Measurements from ENCODE around the gene DDAH1. TPM values are rescaled to one million over a fixed set of nuclear protein-coding genes. Genes with fewer than 3 reads are reported as not detected.

The DDAH1 gene
- total and polyA plus RNA-seq, 9 donors: 29.6 to 51.2 (median 37.2) TPM

DNA sequence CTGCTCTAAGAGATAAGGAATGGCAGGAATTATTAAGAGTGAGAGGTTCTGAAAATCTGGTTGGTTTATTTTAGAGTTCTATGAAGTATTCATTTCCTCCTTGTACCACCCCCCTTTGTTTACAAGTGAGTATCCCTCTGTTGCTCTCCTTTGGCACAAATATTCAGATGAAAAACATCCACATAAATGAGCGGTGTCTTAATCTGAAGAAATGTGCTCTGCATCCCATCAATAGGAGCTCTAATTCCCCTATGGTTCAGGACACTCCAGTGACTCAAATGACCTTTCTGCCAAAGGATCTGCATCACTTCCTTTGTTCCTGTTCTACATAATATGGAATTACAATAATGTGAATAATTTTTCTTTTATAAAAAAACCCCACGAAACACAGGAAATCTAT is 16.6 kb downstream of the DDAH1 start:
- Histone ChIP-seq H3K4me1 (ENCODE audit: control insufficient read depth, insufficient read depth, low read length) (no peaks in the 10 kb centered on the region), H3K27me3 (ENCODE audit: control insufficient read depth, insufficient read depth, low read length) (no peaks in the 10 kb centered on the region), H3K4me3 (ENCODE audit: low read length) (no peak overlapping the region), H3K27ac (ENCODE audit: low read length) (no peak overlapping the region), H3K9me3 (replicated peaks; ENCODE audit: control insufficient read depth, low read depth, low read length) (no peaks in the 10 kb centered on the region), H3K36me3 (ENCODE audit: control insufficient read depth, insufficient read depth, low read length) (no peaks in the 10 kb centered on the region)
- WGBS (ENCODE audit: insufficient coverage): no CpG with 5 or more reads among the region's 2 CpGs
- DNase-seq: peak; percentile 42

DNA sequence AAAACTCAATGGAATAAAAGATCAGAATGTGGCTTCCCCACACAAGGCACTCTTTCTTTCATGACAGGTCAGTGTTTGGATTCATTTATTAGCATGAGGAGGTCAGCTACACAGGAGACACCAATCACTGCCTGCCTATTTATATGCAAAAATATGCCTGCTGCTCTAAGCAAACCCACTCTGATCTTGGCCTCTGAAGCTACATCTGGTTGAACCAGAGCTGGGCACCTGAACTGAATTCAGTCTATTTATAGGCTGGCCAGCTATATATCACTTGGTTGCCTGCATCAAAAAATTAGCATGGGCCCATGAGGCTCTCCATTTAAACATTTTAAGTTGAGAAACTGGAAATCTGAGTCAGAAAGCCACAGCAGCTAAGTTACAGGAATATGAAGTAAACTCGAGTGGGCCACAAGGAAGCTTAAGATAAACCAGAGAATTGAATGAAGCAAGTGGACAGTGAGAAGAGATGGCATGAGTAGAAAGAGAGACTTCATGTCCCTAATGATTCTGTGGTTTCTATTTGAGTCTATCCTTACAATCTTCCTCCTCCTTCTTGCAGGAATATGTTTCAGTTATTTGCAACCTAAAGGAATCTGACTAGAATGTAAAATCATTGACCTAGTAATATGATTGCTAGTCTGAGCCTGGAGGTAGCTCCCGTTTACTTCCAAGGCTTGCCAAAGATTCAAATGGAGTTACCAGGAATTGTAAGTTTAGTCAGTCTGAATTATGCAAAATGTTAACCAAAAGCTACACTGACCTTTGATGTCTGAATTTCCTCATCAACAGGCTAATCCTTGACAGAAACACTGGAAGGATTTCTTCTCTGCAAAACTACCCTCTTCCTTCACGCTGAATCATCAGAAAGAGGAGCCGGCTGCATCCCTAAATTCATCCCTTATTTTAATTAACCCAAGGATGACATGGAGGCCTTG is 17.7 kb downstream of the DDAH1 start:
- DNase-seq: peak; percentile 21
- H3K27ac ChIP-seq (ENCODE audit: low read length): no peak overlapping the region
- H3K4me1 ChIP-seq (ENCODE audit: control insufficient read depth, insufficient read depth, low read length): no peaks in the 10 kb centered on the region
- H3K4me3 ChIP-seq (ENCODE audit: low read length): no peak overlapping the region
- no peaks in the 10 kb centered on the region for H3K27me3 ChIP-seq (ENCODE audit: control insufficient read depth, insufficient read depth, low read length)
- H3K36me3 ChIP-seq (ENCODE audit: control insufficient read depth, insufficient read depth, low read length): no peaks in the 10 kb centered on the region
- 77% methylated on average over 2 of the region's 4 CpGs for WGBS (ENCODE audit: insufficient coverage)
- H3K9me3 ChIP-seq (replicated peaks; ENCODE audit: control insufficient read depth, low read depth, low read length): no peaks in the 10 kb centered on the region

DNA sequence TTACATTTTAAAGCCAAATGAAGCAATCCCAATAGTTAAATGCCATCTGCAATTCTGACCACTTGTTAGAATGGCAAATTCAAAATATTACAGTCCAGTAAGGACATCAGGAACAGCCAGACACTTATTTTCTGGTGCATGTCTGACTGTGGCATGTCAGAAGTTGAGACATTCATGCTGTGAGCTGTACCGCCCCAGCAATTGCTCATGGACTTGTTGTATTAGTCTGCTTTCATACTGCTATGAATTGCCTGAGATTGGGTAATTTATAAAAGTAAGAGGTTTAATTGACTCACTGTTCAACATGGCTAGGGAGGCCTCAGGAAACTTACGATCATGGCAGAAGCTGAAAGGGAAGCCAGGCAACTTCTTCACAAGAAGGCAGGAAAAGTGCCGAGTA is 19.1 kb downstream of the DDAH1 start:
- no peak overlapping the region for H3K27ac ChIP-seq (ENCODE audit: low read length)
- WGBS (ENCODE audit: insufficient coverage): 89% methylated on average over 1 of the region's 3 CpGs
- no peak for DNase-seq
- peaks cover 2% of the 10 kb centered on the region for H3K4me1 ChIP-seq (ENCODE audit: control insufficient read depth, insufficient read depth, low read length)
- no peaks in the 10 kb centered on the region for H3K9me3 ChIP-seq (replicated peaks; ENCODE audit: control insufficient read depth, low read depth, low read length)
- no peaks in the 10 kb centered on the region for H3K36me3 ChIP-seq (ENCODE audit: control insufficient read depth, insufficient read depth, low read length)
- no peak overlapping the region for H3K4me3 ChIP-seq (ENCODE audit: low read length)
- H3K27me3 ChIP-seq (ENCODE audit: control insufficient read depth, insufficient read depth, low read length): no peaks in the 10 kb centered on the region

DNA sequence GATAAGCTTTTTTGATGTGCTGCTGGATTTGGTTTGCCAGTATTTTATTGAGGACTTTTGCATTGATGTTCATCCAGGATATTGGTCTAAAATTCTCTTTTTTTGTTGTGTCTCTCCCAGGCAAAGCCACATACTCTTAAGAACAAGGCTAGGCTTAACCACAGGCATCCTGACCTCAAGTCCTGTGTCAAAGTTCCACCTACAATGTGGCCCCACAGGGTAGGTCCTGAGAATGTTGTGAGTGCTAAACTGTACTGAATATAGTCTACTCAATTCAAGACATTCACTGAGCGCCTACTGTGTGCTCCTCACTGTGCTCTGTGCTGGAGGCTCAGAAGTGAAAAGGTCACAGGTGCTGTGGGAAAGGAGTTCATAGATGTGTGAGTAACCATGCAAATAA is 20.6 kb downstream of the DDAH1 start:
- H3K4me3 ChIP-seq (ENCODE audit: low read length): no peak overlapping the region
- no peak overlapping the region for H3K27ac ChIP-seq (ENCODE audit: low read length)
- no peaks in the 10 kb centered on the region for H3K9me3 ChIP-seq (replicated peaks; ENCODE audit: control insufficient read depth, low read depth, low read length)
- no peaks in the 10 kb centered on the region for H3K27me3 ChIP-seq (ENCODE audit: control insufficient read depth, insufficient read depth, low read length)
- no peaks in the 10 kb centered on the region for H3K36me3 ChIP-seq (ENCODE audit: control insufficient read depth, insufficient read depth, low read length)
- WGBS (ENCODE audit: insufficient coverage): no CpG with 5 or more reads among the region's 1 CpG
- peaks cover 5% of the 10 kb centered on the region for H3K4me1 ChIP-seq (ENCODE audit: control insufficient read depth, insufficient read depth, low read length)
- DNase-seq: no peak

DNA sequence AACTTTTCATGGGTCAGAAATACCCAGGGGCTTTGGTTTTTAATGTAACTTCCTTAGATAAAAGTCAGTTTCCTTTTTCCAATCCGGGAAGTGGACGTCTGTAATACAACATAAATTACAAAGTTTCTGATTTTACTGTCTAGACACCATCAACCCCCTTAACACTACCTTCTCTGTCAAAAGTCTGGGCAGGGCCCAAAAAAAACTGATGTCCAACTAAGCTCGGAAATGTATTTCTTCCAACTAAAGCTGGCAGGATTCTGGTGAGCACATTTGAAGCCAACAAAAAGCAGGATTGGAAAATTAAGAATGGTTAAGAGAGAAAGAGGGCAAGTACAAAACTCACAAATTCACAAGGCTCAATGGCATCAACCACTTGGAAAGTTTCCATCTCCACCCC is 24.3 kb downstream of the DDAH1 start:
- Histone ChIP-seq H3K27me3 (ENCODE audit: control insufficient read depth, insufficient read depth, low read length) (no peaks in the 10 kb centered on the region), H3K4me3 (ENCODE audit: low read length) (no peak overlapping the region), H3K4me1 (ENCODE audit: control insufficient read depth, insufficient read depth, low read length) (peaks cover 7% of the 10 kb centered on the region), H3K36me3 (ENCODE audit: control insufficient read depth, insufficient read depth, low read length) (no peaks in the 10 kb centered on the region), H3K27ac (ENCODE audit: low read length) (no peak overlapping the region), H3K9me3 (replicated peaks; ENCODE audit: control insufficient read depth, low read depth, low read length) (no peaks in the 10 kb centered on the region)
- 10% methylated on average over 2 of the region's 3 CpGs for WGBS (ENCODE audit: insufficient coverage)
- DNase-seq: peak; percentile 81

DNA sequence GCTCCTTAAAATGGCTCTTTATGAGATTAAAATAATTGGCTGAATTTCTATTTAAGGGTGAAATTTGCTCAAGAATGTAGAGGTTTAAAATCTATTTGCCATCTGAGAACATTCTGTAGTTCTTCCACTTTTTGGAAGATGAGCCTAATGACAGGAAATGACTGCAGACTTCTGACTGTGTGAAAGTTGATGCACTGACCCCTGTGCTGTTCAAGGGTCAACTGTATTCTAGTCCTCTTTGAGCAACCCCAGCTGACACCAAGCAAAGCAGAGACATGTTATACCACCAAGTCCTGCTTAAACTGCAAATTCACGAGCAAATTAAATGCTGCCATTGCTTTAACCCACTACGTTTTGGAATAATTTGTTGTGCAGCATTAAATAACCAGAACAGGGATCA is 26.6 kb downstream of the DDAH1 start:
- Histone ChIP-seq H3K4me1 (ENCODE audit: control insufficient read depth, insufficient read depth, low read length) (peaks cover 7% of the 10 kb centered on the region), H3K36me3 (ENCODE audit: control insufficient read depth, insufficient read depth, low read length) (no peaks in the 10 kb centered on the region), H3K9me3 (replicated peaks; ENCODE audit: control insufficient read depth, low read depth, low read length) (no peaks in the 10 kb centered on the region), H3K27me3 (ENCODE audit: control insufficient read depth, insufficient read depth, low read length) (no peaks in the 10 kb centered on the region), H3K4me3 (ENCODE audit: low read length) (no peak overlapping the region), H3K27ac (ENCODE audit: low read length) (no peak overlapping the region)
- 40% methylated on average over 1 of the region's 2 CpGs for WGBS (ENCODE audit: insufficient coverage)
- DNase-seq: peak; percentile 38

DNA sequence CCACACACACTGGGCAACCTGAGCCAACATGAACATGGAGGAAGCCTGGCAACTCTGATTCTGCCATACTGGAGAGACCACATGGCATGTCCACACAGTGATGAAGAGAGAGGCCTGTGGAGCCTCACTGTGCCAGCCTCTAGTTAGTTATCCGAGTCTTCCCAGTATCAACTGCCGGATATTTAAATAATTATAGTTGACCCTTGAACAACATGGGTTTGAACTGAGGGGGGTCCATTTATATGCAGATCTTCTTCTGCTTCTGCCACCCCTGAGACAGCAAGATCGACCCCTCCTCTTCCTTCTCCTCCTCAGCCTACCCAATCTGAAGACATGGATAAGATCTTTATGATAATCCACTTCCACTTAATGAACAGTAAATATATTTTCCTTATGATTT is 27.8 kb downstream of the DDAH1 start:
- no peak overlapping the region for H3K4me3 ChIP-seq (ENCODE audit: low read length)
- H3K4me1 ChIP-seq (ENCODE audit: control insufficient read depth, insufficient read depth, low read length): peaks cover 7% of the 10 kb centered on the region
- H3K9me3 ChIP-seq (replicated peaks; ENCODE audit: control insufficient read depth, low read depth, low read length): no peaks in the 10 kb centered on the region
- no peaks in the 10 kb centered on the region for H3K27me3 ChIP-seq (ENCODE audit: control insufficient read depth, insufficient read depth, low read length)
- no peaks in the 10 kb centered on the region for H3K36me3 ChIP-seq (ENCODE audit: control insufficient read depth, insufficient read depth, low read length)
- no CpG with 5 or more reads among the region's 3 CpGs for WGBS (ENCODE audit: insufficient coverage)
- no peak for DNase-seq
- no peak overlapping the region for H3K27ac ChIP-seq (ENCODE audit: low read length)

DNA sequence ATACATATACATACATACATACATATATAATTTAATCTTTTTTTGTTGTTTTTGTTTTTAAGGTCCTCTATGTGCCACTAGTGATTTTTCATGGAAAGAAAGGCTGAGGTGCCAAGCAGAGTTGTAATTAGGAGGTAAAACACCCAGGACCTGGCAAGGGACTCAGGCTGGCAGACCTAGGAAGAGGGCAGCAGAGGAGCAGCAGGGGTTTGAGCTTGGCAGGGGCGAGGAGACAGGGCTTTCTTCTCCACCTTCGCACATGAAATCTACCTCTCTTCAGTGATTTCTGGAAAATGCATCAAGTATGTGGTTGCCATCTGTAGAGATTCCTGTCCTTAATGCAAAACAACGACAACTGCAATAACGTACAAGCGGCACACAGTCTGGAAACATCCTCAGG is 31.9 kb downstream of the DDAH1 start:
- no peak overlapping the region for H3K4me3 ChIP-seq (ENCODE audit: low read length)
- no peaks in the 10 kb centered on the region for H3K36me3 ChIP-seq (ENCODE audit: control insufficient read depth, insufficient read depth, low read length)
- no peak overlapping the region for H3K27ac ChIP-seq (ENCODE audit: low read length)
- no peaks in the 10 kb centered on the region for H3K4me1 ChIP-seq (ENCODE audit: control insufficient read depth, insufficient read depth, low read length)
- DNase-seq: peak; percentile 32
- WGBS (ENCODE audit: insufficient coverage): no CpG with 5 or more reads among the region's 5 CpGs
- no peaks in the 10 kb centered on the region for H3K27me3 ChIP-seq (ENCODE audit: control insufficient read depth, insufficient read depth, low read length)
- H3K9me3 ChIP-seq (replicated peaks; ENCODE audit: control insufficient read depth, low read depth, low read length): no peaks in the 10 kb centered on the region

DNA sequence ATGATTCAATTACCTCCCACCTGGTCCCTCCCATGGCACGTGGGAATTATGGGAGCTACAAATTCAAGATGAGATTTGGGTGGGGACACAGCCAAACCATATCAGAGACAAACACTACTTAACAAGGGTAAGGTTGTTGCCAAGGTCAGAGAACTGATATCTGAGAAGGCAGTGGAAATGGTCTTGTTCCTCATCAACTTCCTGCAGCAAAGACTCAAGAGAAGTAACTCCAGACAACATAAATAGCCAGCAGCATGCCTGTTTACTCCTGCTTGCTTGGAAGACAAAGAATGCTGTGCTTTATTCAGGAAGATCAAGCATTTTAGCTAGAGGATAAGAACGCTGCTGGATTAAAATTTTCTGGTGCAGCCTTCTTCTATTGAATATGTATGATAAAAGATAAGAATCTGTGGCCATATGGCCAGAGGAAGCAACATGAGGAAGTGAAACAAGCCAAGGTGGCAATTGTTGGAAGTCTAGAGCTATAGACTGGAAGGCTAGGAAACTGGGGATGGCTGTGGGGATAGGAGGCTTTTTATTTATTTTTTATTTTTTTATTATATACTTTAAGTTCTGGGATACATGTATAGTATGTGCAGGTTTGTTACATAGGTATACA is 36.4 kb downstream of the DDAH1 start:
- Histone ChIP-seq H3K4me1 (ENCODE audit: control insufficient read depth, insufficient read depth, low read length) (no peaks in the 10 kb centered on the region), H3K9me3 (replicated peaks; ENCODE audit: control insufficient read depth, low read depth, low read length) (no peaks in the 10 kb centered on the region), H3K4me3 (ENCODE audit: low read length) (no peak overlapping the region), H3K27ac (ENCODE audit: low read length) (no peak overlapping the region), H3K27me3 (ENCODE audit: control insufficient read depth, insufficient read depth, low read length) (no peaks in the 10 kb centered on the region), H3K36me3 (ENCODE audit: control insufficient read depth, insufficient read depth, low read length) (no peaks in the 10 kb centered on the region)
- 100% methylated on average over 1 of the region's 2 CpGs for WGBS (ENCODE audit: insufficient coverage)
- DNase-seq: no peak

DNA sequence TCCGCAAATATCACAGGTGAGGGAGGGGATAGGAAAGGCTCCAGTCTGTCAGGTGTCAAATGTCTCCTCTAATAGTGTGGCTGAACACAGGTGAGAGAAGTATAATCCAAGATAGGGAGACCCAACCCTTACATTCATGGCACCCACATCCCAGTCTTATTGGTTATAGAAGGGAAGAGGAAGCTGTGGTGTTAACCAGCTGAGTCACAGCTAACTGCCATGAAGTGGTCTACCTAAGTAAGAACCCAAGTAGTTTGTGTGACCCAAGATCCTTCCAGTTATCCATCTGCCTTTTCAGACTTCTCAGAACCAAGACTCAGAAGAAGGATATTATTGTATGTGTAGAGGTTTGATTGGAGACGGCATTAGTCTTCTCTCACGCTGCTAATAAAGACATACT is 37.1 kb downstream of the DDAH1 start:
- WGBS (ENCODE audit: insufficient coverage): 100% methylated on average over 2 of the region's 3 CpGs
- H3K4me3 ChIP-seq (ENCODE audit: low read length): no peak overlapping the region
- no peaks in the 10 kb centered on the region for H3K36me3 ChIP-seq (ENCODE audit: control insufficient read depth, insufficient read depth, low read length)
- no peaks in the 10 kb centered on the region for H3K9me3 ChIP-seq (replicated peaks; ENCODE audit: control insufficient read depth, low read depth, low read length)
- H3K27ac ChIP-seq (ENCODE audit: low read length): no peak overlapping the region
- no peaks in the 10 kb centered on the region for H3K27me3 ChIP-seq (ENCODE audit: control insufficient read depth, insufficient read depth, low read length)
- H3K4me1 ChIP-seq (ENCODE audit: control insufficient read depth, insufficient read depth, low read length): no peaks in the 10 kb centered on the region
- no peak for DNase-seq

Measured in muscle of leg (tissue), 11 donors.